SK-N-DZ (cell line): ENCODE measurements around the gene BAG3.

Experiments
- DNase-seq: peaks from one replicate; pipeline ENCODE4 v3.0.0-alpha.2; 2015; ENCODE audit warnings: low spot score

The BAG3 gene

GRCh38 chr10:119725828-119726675, 74.9 kb downstream of the BAG3 start, which contains the start of gene INPP5F:
INPP5F (plus strand) TSS chr10:119726050; CDS start chr10:119726263, 213 bp downstream.
- DNase-seq, result peak; percentile 99

GRCh38 chr10:119726676-119727261, 75.6 kb downstream of the BAG3 start:
- no peak for DNase-seq
